Activated B cell treated with CpG ODN at 0.5 μM for 24 hours (primary cell): ENCODE data around the gene LST1. TPM values are rescaled to one million over a fixed set of nuclear protein-coding genes. Genes with fewer than 3 reads are reported as not detected.
A peak's percentile ranks its signal among the peaks of the same experiment; 100 is the strongest.

Experiments
- ATAC-seq: fragments of 200-7000 bp; cut with Tn5 transposase; one replicate; pipeline ENCODE4 v1.10.0; 2021; ENCODE audit warnings: low read depth, mild to moderate bottlenecking, moderate library complexity
- CTCF ChIA-PET: fragments of 350-600 bp; sonication (Branson Sonifier 250); formaldehyde crosslinking; loops from one replicate; lab custom pipeline; 2021; ENCODE audit warnings: antibody characterized with exemption; lab: Charles Lee
- POLR2A ChIA-PET: fragments of 350-600 bp; sonication (Branson Sonifier 250); formaldehyde crosslinking; loops from one replicate; lab custom pipeline; 2021; ENCODE audit warnings: antibody characterized with exemption; lab: Charles Lee
- DNase-seq: peaks from one replicate; pipeline ENCODE4 v3.0.0; 2022
- H3K27ac Mint-ChIP-seq: one replicate; pipeline ENCODE4 v1.8.0; 2020; ENCODE audit warnings: mixed read lengths
- H3K27me3 Mint-ChIP-seq: one replicate; pipeline ENCODE4 v1.8.0; 2021; ENCODE audit warnings: mixed read lengths
- H3K36me3 Mint-ChIP-seq: one replicate; pipeline ENCODE4 v1.8.0; 2021; ENCODE audit warnings: low read depth, mixed read lengths
- H3K4me1 Mint-ChIP-seq: one replicate; pipeline ENCODE4 v1.8.0; 2021; ENCODE audit warnings: mixed read lengths
- H3K4me3 Mint-ChIP-seq: one replicate; pipeline ENCODE4 v1.8.0; 2020; ENCODE audit warnings: mild to moderate bottlenecking, mixed read lengths
- H3K9me3 Mint-ChIP-seq: one replicate; pipeline ENCODE4 v1.8.0; 2020; ENCODE audit warnings: mixed read lengths
- intact Hi-C: fragments of 100-400 bp; cut with micrococcal nuclease; formaldehyde crosslinking; loops from one replicate; pipeline ENCODE4 v1.15.1; 2024
- total RNA-seq: library from RNA; stranded (reverse); gene quantifications from 2 replicates; pipeline ENCODE4 v1.2.3, GENCODE V29; 2022
- TF ChIP-seq, protein P1 (sequence below): fragments of 200-600 bp; IDR thresholded peaks from one replicate; pipeline ENCODE4 v1.8.0; 2022; ENCODE audit warnings: antibody characterized with exemption, mild to moderate bottlenecking

The LST1 gene
- total RNA-seq, 1 donor from 2014 or later: 8.4 TPM

DNA sequence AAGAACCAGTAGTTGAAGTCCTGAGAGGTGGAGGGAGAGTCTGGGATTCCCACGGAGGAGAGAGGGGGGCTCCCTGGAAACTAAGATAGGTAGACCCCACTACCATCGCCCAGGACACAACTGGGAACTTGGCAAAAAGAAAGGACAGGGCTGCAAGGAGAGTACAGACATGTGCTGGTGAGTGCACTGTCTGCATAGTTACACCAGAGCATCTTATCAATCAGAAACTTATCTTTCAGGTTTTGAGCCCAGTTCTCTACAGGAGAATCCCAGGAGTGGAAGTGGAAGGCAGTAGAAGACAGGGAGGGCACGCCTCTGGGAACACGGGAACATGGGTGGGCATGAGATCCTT, 26.5 kb upstream of the LST1 start:
- ChIA-PET POLR2A (interaction anchor here (0.6 to 9.2 kb wide), 18 partner anchors 9 to 1412 kb away, joined by 3 to 580 read pairs (median 8); partner anchors contain the start of genes ABHD16A, ATP6V1G2, BAG6 and C6orf47), CTCF (interaction anchor here (1.0 to 25.8 kb wide), 4 partner anchors 9 to 38 kb away, joined by 3 to 773 read pairs (median 316); partner anchors contain the start of genes LST1, LTA, LTB and NCR3)
- TF ChIP-seq, protein P1, sequence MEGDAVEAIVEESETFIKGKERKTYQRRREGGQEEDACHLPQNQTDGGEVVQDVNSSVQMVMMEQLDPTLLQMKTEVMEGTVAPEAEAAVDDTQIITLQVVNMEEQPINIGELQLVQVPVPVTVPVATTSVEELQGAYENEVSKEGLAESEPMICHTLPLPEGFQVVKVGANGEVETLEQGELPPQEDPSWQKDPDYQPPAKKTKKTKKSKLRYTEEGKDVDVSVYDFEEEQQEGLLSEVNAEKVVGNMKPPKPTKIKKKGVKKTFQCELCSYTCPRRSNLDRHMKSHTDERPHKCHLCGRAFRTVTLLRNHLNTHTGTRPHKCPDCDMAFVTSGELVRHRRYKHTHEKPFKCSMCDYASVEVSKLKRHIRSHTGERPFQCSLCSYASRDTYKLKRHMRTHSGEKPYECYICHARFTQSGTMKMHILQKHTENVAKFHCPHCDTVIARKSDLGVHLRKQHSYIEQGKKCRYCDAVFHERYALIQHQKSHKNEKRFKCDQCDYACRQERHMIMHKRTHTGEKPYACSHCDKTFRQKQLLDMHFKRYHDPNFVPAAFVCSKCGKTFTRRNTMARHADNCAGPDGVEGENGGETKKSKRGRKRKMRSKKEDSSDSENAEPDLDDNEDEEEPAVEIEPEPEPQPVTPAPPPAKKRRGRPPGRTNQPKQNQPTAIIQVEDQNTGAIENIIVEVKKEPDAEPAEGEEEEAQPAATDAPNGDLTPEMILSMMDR: no peak
- H3K27ac Mint-ChIP-seq: peak overlapping the region; percentile 94
- ATAC-seq: peak; percentile 5
- DNase-seq: no peak
- H3K4me1 Mint-ChIP-seq: peaks cover 89% of the 10 kb centered on the region
- intact Hi-C loops: loop anchor here (1.0 kb wide), 2 partner anchors 12 to 21 kb away; partner anchors contain the start of gene NFKBIL1
- peaks cover 21% of the 10 kb centered on the region for H3K36me3 Mint-ChIP-seq
- peak overlapping the region; percentile 83 for H3K4me3 Mint-ChIP-seq
- H3K9me3 Mint-ChIP-seq: no peaks in the 10 kb centered on the region
- no peaks in the 10 kb centered on the region for H3K27me3 Mint-ChIP-seq

DNA sequence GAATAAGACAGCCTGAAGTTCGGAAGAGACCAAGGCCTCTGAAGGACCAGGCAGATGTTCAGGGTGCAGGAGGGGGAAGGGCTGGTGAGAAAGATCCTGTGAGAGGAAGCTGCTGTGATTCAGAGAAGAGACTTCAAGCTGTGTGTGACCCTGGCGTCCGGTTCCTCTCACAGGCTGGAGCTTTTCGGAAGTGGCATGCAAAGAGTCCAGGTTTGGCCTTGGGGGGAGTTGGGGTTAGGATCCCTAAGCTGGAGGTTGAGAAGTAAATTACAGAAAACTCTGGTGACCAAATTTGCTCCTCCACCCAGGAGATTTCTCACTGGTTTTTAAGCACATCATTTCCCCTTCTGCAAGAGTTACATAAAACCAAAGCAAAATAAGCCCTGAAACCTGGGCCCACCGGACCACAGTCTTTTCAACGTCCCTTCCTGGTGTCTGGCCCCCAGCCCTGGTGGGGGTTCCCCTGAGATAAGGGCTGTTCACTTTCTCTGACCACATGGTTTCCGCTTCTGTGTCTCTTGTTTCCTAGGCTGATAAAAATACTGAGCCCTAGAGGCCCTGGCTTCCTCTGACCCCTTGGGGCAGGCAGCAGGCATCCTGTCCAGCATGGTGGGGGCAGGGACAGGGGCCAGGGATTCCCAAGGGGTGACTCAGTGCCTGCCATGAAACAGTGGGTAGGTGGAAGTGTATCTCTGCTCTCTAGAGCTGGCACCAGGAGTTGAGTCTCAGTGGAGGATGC, 25.9 kb upstream of the LST1 start:
- ATAC-seq (peak; percentile 67), DNase-seq (peak; percentile 52)
- H3K4me1 Mint-ChIP-seq: peaks cover 90% of the 10 kb centered on the region
- peaks cover 26% of the 10 kb centered on the region for H3K36me3 Mint-ChIP-seq
- H3K9me3 Mint-ChIP-seq: no peaks in the 10 kb centered on the region
- ChIA-PET POLR2A (interaction anchor here (0.9 to 9.2 kb wide), 15 partner anchors 9 to 1412 kb away, joined by 3 to 580 read pairs (median 17); partner anchors contain the start of genes ATP6V1G2, BAG6, DDX39B and GPANK1), CTCF (interaction anchor here (1.0 to 25.8 kb wide), 4 partner anchors 10 to 38 kb away, joined by 3 to 773 read pairs (median 316); partner anchors contain the start of genes LST1, LTA, LTB and NCR3)
- H3K27me3 Mint-ChIP-seq: no peaks in the 10 kb centered on the region
- peak overlapping the region; percentile 83 for H3K4me3 Mint-ChIP-seq
- intact Hi-C loops: loop anchor here (1.0 to 10.0 kb wide), 7 partner anchors 8 to 1065 kb away; partner anchors contain the start of genes LTA, NFKBIL1 and PPP1R18
- H3K27ac Mint-ChIP-seq: peak overlapping the region; percentile 94
- TF ChIP-seq, protein P1: no peak

DNA sequence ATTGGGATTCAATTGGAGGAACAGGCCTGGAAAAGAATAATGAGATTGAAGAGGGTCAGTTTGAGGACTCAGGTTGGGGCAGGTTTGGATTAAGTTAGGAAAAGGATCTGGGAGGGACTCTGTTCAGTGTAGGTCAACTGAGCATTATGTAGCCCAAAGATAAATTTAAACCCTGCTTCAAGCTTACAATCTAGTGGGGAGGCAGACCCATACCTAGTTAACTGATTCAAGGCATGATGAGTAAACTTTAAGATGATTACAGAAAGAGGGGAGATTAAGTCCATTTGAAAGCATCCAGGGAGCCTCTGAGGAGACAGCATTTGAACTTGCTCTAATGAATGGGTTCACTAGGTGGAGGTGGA, 25.4 kb upstream of the LST1 start:
- no peaks in the 10 kb centered on the region for H3K9me3 Mint-ChIP-seq
- ChIA-PET CTCF (interaction anchor here (1.0 to 25.8 kb wide), 4 partner anchors 10 to 37 kb away, joined by 3 to 773 read pairs (median 316); partner anchors contain the start of genes LST1, LTA, LTB and NCR3), POLR2A (interaction anchor here (0.6 to 9.2 kb wide), 13 partner anchors 9 to 1467 kb away, joined by 4 to 580 read pairs (median 19); partner anchors contain the start of genes ATP6V1G2, BAG6, DDX39B and LST1)
- H3K4me3 Mint-ChIP-seq: peak overlapping the region; percentile 83
- intact Hi-C loops: loop anchor here (1.0 to 10.0 kb wide), 5 partner anchors 8 to 1064 kb away; partner anchors contain the start of genes LTA and PPP1R18
- H3K36me3 Mint-ChIP-seq: peaks cover 31% of the 10 kb centered on the region
- no peak for DNase-seq
- H3K4me1 Mint-ChIP-seq: peaks cover 95% of the 10 kb centered on the region
- ATAC-seq: no peak
- TF ChIP-seq, protein P1: no peak
- peak overlapping the region; percentile 94 for H3K27ac Mint-ChIP-seq
- no peaks in the 10 kb centered on the region for H3K27me3 Mint-ChIP-seq

DNA sequence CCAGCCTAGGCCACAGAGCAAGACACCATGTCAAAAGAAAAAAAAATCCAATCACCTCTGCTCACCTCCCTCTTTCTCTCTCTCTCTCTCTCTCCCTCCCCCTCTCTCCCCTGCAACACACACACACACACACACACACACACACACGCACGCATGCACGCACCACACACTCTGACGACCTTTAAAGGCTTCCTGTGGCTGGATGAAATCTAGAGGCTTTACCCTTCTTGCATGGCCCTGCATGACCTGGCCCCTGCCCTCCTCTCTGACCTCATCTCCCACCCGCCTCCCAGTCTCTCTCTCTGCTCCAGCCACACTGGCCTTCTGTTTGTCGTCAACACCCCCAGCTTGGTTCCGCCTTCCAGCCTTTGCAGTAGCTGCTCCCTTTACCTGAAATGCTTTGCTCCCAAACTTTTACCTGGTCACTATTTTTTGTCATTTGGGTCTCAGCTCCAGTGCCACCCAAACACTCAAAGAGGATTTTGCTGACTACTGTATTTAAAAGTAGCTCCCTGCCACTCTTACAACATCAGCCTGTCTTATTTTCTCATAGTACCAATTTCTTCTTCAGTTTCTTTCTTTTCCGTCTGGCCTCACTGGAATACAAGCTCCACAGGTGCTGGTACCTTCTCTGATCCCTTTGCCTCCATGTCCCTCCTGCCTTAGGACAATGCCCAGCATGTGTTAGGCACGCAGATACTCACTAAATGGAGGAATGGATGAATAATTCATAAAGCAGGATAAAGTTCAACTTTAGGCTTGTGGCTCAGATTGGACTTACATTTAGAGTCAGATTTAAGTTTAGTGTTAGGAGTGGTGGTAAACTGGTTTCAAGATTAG, 18.3 kb upstream of the LST1 start:
- DNase-seq: no peak
- Mint-ChIP-seq H3K4me3 (peak overlapping the region; percentile 45), H3K27ac (peak overlapping the region; percentile 93), H3K27me3 (no peaks in the 10 kb centered on the region), H3K36me3 (peaks cover 22% of the 10 kb centered on the region), H3K9me3 (no peaks in the 10 kb centered on the region), H3K4me1 (peaks cover 84% of the 10 kb centered on the region)
- CTCF ChIA-PET: interaction anchor here (2.0 to 25.7 kb wide), 4 partner anchors 9 to 30 kb away, joined by 8 to 611 read pairs (median 12); partner anchors contain the start of genes ATP6V1G2, DDX39B and NFKBIL1
- intact Hi-C loops: loop anchor here (1.0 to 10.0 kb wide), 4 partner anchors 7 to 1057 kb away; partner anchors contain the start of gene PPP1R18
- POLR2A ChIA-PET: interaction anchor here (0.6 to 25.3 kb wide), 5 partner anchors 10 to 106 kb away, joined by 3 to 1155 read pairs (median 51); partner anchors contain the start of genes LST1, LTB, NCR3 and NFKBIL1
- TF ChIP-seq, protein P1: no peak
- no peak for ATAC-seq
